Body of pancreas (tissue), 4 donors: ENCODE measurements around the gene TCF15.

Experiments
- POLR2A ChIP-seq, 3 donors: fragments of 450-650 bp; IDR thresholded peaks; one replicate each; pipeline ENCODE4 v1.6.1; 2016; ENCODE audit warnings: antibody characterized with exemption in 3 of 3, mild to moderate bottlenecking in 2 of 3
- TF ChIP-seq, protein P1 (sequence below), 7 experiments: fragments of 450-650 bp in 4 of 7; fragments of 200-600 bp in 3 of 7; sonication (generic) in 3 of 7; IDR thresholded peaks; one replicate each; pipeline ENCODE4 v1.5.1; 2016 to 2019; ENCODE audit warnings: antibody characterized with exemption in 7 of 7

DNA sequence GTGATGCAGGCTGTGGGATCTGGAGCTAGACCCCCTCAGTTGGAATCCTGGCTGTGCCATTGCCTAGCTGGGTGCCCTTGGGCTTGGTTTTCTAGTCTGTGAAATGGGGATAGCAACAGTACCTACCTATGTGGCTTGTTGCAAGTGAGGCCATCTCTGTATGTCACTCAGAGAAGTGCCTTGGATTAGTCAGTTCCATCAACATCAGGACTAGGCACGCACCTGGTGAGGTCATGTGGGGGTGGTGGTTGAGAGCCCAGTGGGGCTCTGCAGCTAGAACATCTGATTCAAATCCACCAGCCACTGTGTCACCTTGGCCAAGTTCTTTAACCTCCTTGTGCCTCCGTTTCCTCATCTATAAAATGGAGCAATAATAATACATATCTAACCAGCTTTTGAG lies 12.5 kb downstream of the TCF15 start:
- no peak for TF ChIP-seq POLR2A (IDR thresholded peaks at IDR 0.05)
- TF ChIP-seq, protein P1, sequence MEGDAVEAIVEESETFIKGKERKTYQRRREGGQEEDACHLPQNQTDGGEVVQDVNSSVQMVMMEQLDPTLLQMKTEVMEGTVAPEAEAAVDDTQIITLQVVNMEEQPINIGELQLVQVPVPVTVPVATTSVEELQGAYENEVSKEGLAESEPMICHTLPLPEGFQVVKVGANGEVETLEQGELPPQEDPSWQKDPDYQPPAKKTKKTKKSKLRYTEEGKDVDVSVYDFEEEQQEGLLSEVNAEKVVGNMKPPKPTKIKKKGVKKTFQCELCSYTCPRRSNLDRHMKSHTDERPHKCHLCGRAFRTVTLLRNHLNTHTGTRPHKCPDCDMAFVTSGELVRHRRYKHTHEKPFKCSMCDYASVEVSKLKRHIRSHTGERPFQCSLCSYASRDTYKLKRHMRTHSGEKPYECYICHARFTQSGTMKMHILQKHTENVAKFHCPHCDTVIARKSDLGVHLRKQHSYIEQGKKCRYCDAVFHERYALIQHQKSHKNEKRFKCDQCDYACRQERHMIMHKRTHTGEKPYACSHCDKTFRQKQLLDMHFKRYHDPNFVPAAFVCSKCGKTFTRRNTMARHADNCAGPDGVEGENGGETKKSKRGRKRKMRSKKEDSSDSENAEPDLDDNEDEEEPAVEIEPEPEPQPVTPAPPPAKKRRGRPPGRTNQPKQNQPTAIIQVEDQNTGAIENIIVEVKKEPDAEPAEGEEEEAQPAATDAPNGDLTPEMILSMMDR (IDR thresholded peaks at IDR 0.05): no peak
